ENCODE data around the gene LYAR. TPM values are rescaled to one million over a fixed set of nuclear protein-coding genes. Genes with fewer than 3 reads are reported as not detected.

LYAR gene
- total and polyA plus RNA-seq, 2 donors (not counting 3 experiments of a cell fraction or from before 2014, with no cell fraction given) = 4.2 to 24.6 TPM

GRCh38 chr4:4321951-4322688, 32.2 kb upstream of the LYAR start:
- BruUV-seq (replicated peaks) = no TSS peak
- Histone ChIP-seq H3K36me3 (ENCODE audit: control insufficient read depth in 2 of 2, extremely low read depth in 1 of 2, insufficient read depth in 2 of 2, low read length in 2 of 2) (peaks cover 0 to 17% of the 10 kb centered on the region in 2 experiments), H3K27me3 (ENCODE audit: control insufficient read depth in 2 of 2, insufficient read depth in 2 of 2, low read length in 2 of 2) (no peaks in the 10 kb centered on the region), H3K4me3 (replicated peaks in 1 of 3; ENCODE audit: insufficient read depth in 1 of 3, low read depth in 1 of 3, low read length in 3 of 3) (no peak overlapping the region), H2AFZ (ENCODE audit: low read depth, low read length) (no peak overlapping the region), H3K9me3 (replicated peaks; ENCODE audit: control insufficient read depth, insufficient read depth, low read length) (no peaks in the 10 kb centered on the region), H3K9ac (replicated peaks; ENCODE audit: extremely low read depth, insufficient read depth, low read length) (no peak overlapping the region), H3K79me2 (ENCODE audit: control insufficient read depth, insufficient read depth, low read length) (no peaks in the 10 kb centered on the region), H3K27ac (ENCODE audit: insufficient read depth, low read depth, low read length) (no peak overlapping the region), H3K9me1 (replicated peaks; ENCODE audit: control insufficient read depth, extremely low read depth, insufficient read depth, low read length) (no peaks in the 10 kb centered on the region), H4K20me1 (replicated peaks; ENCODE audit: control insufficient read depth, extremely low read depth, insufficient read depth, low read length) (no peaks in the 10 kb centered on the region), H3K4me2 (ENCODE audit: insufficient read depth, low read length) (no peak overlapping the region), H3K4me1 (ENCODE audit: control insufficient read depth, extremely low read depth, insufficient read depth, low read length) (peaks cover 16% of the 10 kb centered on the region)
- intact Hi-C loops (cut with micrococcal nuclease) (no loop called here), dilution Hi-C loops (cut with MboI; ENCODE audit: extremely low pct_ligation_motif_present, low sequenced_read_pairs) (no loop called here)
- ChIA-PET POLR2A (no interaction called here), CTCF (no interaction called here)
- TF ChIP-seq POLR2AphosphoS5 (IDR thresholded peaks at IDR 0.05; ENCODE audit: insufficient read depth, low read depth, low read length) (no peak), POLR2A (IDR thresholded peaks at IDR 0.05; ENCODE audit: low read depth, low read length) (no peak), CTCF (IDR thresholded peaks at IDR 0.05; ENCODE audit: extremely low read depth in 1 of 2, insufficient read depth in 1 of 2, low read depth in 1 of 2, low read length in 2 of 2) (no peak), EZH2 (IDR thresholded peaks at IDR 0.05; ENCODE audit: borderline replicate concordance, low read depth, low read length, severe bottlenecking) (no peak), MAX (IDR thresholded peaks at IDR 0.05; ENCODE audit: insufficient read depth, insufficient read length) (no peak), FOS (IDR thresholded peaks at IDR 0.05; ENCODE audit: borderline replicate concordance, insufficient read depth, low read length) (no peak), JUN (IDR thresholded peaks at IDR 0.05; ENCODE audit: borderline replicate concordance, insufficient read depth, insufficient read length, low read depth) (no peak), MYC (IDR thresholded peaks at IDR 0.05; ENCODE audit: low read depth, low read length) (no peak), GATA2 (IDR thresholded peaks at IDR 0.05; ENCODE audit: insufficient read depth, insufficient read length, low read depth, low read length) (no peak)
- DNase-seq (ENCODE audit: low read depth, low spot score) (no peak), FAIRE-seq (no peak)
